Mesendoderm (in vitro differentiated cells): ENCODE measurements around the gene DNAJB12.

ENCODE experiments used
- DNase-seq: peaks from one replicate; pipeline ENCODE4 v3.0.0; 2013
- H2AK5ac ChIP-seq: 2 replicates; pipeline ENCODE4 v1.6.1; 2013; ENCODE audit warnings: low read length, inconsistent platforms
- H2BK120ac ChIP-seq: 2 replicates; pipeline ENCODE4 v1.6.1; 2013; ENCODE audit warnings: low read depth, mild to moderate bottlenecking, low read length, moderate library complexity, mixed read lengths
- H2BK15ac ChIP-seq: replicated peaks from 2 replicates; pipeline ENCODE4 v1.6.1; 2013; ENCODE audit warnings: low read depth, mild to moderate bottlenecking, moderate library complexity
- H2BK5ac ChIP-seq: 2 replicates; pipeline ENCODE4 v1.6.1; 2013; ENCODE audit warnings: low read length, inconsistent platforms
- H3K18ac ChIP-seq: 2 replicates; pipeline ENCODE4 v1.6.1; 2013; ENCODE audit warnings: mild to moderate bottlenecking, low read length, mixed read lengths
- H3K23ac ChIP-seq: one replicate; pipeline ENCODE4 v1.6.1; 2013; ENCODE audit warnings: low read length
- H3K27ac ChIP-seq: 2 replicates; pipeline ENCODE4 v1.5.1; 2013; ENCODE audit warnings: low read depth, mild to moderate bottlenecking, inconsistent platforms, low read length, moderate library complexity
- H3K27me3 ChIP-seq: 2 replicates; pipeline ENCODE4 v1.6.1; 2013; ENCODE audit warnings: low read length, control low read depth, mild to moderate bottlenecking, inconsistent platforms; ENCODE audit not compliant: insufficient read depth, poor library complexity
- H3K36me3 ChIP-seq: 2 replicates; pipeline ENCODE4 v1.6.1; 2013; ENCODE audit warnings: low read length, inconsistent platforms; ENCODE audit not compliant: control insufficient read depth, insufficient read depth
- H3K4ac ChIP-seq: one replicate; pipeline ENCODE4 v1.6.1; 2013; ENCODE audit warnings: low read depth, mild to moderate bottlenecking, low read length, moderate library complexity
- H3K4me1 ChIP-seq: 2 replicates; pipeline ENCODE4 v1.6.1; 2013; ENCODE audit warnings: low read depth, low read length, inconsistent platforms; ENCODE audit not compliant: control insufficient read depth
- H3K4me2 ChIP-seq: 2 replicates; pipeline ENCODE4 v1.6.1; 2013; ENCODE audit warnings: low read length
- H3K4me3 ChIP-seq: 2 replicates; pipeline ENCODE4 v1.5.1; 2013; ENCODE audit warnings: mild to moderate bottlenecking, low read length
- H3K56ac ChIP-seq: one replicate; pipeline ENCODE4 v1.6.1; 2013; ENCODE audit warnings: low read length
- H3K79me1 ChIP-seq: 2 replicates; pipeline ENCODE4 v1.6.1; 2013; ENCODE audit warnings: low read length, inconsistent platforms
- H3K79me2 ChIP-seq: 2 replicates; pipeline ENCODE4 v1.6.1; 2013; ENCODE audit warnings: mild to moderate bottlenecking, low read length; ENCODE audit not compliant: control insufficient read depth, insufficient read depth
- H3K9ac ChIP-seq: 2 replicates; pipeline ENCODE4 v1.6.1; 2013; ENCODE audit warnings: low read length, inconsistent platforms
- H4K5ac ChIP-seq: one replicate; pipeline ENCODE4 v1.6.1; 2013; ENCODE audit warnings: low read length
- H4K8ac ChIP-seq: one replicate; pipeline ENCODE4 v1.6.1; 2013; ENCODE audit warnings: low read depth, mild to moderate bottlenecking, control low read depth, low read length, moderate library complexity
- WGBS: extraction: QIAGEN DNeasy Blood & Tissue Kit; methylation state at CpG from one replicate; pipeline ENCODE4 v1.1.7; 2013; ENCODE audit warnings: low lambda C conversion rate, missing lambda C conversion rate; ENCODE audit not compliant: insufficient coverage; ENCODE audit errors: extremely low coverage; 5-methylcytosine and 5-hydroxymethylcytosine counted together

Gene DNAJB12

DNA sequence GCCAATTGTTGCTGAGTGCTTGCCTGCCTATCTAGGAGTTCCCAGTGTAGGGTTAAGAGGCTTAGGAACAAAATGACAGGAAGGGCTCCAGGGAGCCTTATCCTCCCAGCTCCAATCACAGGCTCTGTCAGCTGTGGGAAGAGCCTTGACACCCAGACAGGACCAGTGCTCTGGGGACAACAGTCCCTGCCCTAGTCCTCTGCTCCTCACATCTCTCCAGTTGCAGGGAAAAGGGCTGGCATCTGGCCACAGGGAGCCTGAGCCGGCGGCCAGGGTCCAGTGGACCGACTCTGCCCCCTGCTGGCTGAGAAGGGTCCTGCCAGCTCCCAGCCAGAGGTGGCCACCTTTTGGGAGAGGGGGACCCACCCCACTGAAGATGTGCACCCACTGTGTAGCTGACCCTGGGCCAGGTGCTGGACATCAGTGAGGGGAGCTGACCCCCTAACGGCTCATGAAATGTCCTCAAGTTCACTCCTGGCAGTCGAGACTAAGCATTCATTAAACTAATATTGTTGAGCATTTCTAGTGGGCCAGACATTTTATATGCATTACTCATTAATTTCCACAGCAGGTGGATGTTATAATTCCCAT, 17.6 kb downstream of the DNAJB12 start:
- Histone ChIP-seq H2BK5ac (no peak overlapping the region), H3K36me3 (peaks cover 7% of the 10 kb centered on the region), H3K56ac (no peak overlapping the region), H3K27me3 (no peaks in the 10 kb centered on the region), H3K4me3 (no peak overlapping the region), H3K4me2 (no peak overlapping the region), H4K5ac (no peak overlapping the region), H3K18ac (no peak overlapping the region), H4K8ac (no peak overlapping the region), H2BK15ac (no peak overlapping the region), H3K79me1 (no peaks in the 10 kb centered on the region), H2AK5ac (no peak overlapping the region), H3K79me2 (no peaks in the 10 kb centered on the region), H2BK120ac (no peak overlapping the region), H3K23ac (no peak overlapping the region), H3K4ac (no peak overlapping the region), H3K27ac (no peak overlapping the region), H3K4me1 (peaks cover 2% of the 10 kb centered on the region), H3K9ac (no peak overlapping the region)
- DNase-seq, result peak; percentile 63
- no CpG with 5 or more reads among the region's 5 CpGs for WGBS

DNA sequence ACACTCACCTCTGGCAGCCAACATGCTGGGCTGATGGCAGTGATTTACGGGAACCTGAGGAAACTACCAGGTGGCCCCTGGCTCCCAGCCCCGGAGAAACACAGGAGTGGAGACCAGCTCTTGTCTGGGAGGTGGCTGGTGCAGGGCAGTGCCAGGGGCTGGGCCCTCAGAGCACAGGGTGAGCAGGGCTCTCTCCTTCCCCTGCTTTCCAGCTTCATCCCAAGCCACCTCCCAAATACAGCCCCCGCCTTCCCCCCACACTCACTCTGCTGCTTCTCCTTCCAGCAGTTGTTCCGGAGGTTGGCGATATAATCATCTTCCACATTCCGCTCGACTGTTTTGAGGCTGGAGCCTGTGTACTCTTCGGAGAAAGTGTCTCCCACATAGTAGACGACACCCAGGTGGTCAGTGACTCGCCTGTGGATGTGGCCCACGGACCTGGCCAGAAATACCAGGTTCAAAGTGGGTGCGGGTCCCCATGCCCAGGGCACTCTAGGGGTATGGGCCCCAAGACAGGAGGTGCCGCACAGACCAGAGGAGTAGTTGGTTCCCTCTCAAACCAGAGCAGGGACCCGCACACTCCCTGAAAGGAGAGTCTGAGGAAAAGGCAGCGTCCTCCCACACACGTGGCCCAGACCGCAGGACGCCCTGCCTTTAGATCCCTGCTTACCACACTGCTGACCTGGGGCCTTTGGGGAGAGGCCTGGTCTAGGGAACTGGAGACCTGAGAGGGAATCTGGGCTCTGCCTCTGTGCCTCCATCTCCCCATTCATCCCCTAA, 18.3 kb downstream of the DNAJB12 start:
- Histone ChIP-seq H3K56ac (no peak overlapping the region), H3K4me3 (no peak overlapping the region), H2BK5ac (no peak overlapping the region), H3K9ac (no peak overlapping the region), H3K4me2 (no peak overlapping the region), H2AK5ac (no peak overlapping the region), H3K27me3 (no peaks in the 10 kb centered on the region), H3K4ac (no peak overlapping the region), H3K79me2 (no peaks in the 10 kb centered on the region), H3K79me1 (no peaks in the 10 kb centered on the region), H3K27ac (no peak overlapping the region), H4K8ac (no peak overlapping the region), H2BK15ac (no peak overlapping the region), H4K5ac (no peak overlapping the region), H3K36me3 (peaks cover 7% of the 10 kb centered on the region), H3K23ac (no peak overlapping the region), H3K4me1 (peaks cover 6% of the 10 kb centered on the region), H3K18ac (no peak overlapping the region), H2BK120ac (no peak overlapping the region)
- DNase-seq, result no peak
- WGBS, result no CpG with 5 or more reads among the region's 18 CpGs

DNA sequence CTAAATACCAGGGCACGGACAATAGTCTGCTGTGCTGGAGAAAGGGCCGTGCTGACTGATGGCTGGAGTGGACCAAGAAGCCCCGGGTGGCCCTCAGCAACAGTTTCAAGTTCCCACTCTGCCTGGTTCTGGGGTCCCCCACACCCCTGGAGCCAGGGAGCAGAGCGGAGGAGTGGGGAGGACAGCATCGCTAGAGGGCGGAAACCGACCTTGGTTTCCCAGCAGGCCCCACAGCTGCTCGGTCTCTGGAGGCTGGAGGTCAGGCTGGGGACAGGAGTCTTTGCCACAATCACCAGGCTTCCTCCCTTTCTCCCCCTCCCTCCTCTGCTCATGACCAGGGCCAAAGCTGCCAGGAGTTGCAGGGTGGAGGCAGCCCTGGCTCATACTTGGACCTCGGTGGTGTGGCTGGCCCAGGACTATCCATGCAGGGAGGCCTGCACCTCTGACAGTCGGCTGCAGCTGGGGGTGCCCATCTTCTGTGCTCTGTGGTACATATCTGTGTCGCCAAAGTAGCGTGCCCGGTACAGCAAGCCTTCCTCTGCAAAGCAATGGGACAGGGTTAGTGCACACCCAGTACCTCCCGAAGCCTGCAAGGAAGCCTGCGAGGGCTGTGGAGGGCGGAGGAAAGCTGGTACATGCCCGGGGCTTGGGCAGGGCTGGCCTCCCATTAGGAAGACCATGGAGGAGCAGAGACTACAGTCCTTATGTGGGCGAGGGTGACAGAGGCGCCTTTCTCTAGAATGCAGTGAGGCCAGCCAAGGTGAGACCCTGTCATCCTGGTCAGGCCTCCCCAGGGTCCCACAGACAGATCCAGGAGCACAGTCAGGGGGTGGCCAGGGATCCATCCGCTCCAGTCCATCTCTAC, 19.1 kb downstream of the DNAJB12 start:
- Histone ChIP-seq H3K27ac (no peak overlapping the region), H3K79me2 (no peaks in the 10 kb centered on the region)

DNA sequence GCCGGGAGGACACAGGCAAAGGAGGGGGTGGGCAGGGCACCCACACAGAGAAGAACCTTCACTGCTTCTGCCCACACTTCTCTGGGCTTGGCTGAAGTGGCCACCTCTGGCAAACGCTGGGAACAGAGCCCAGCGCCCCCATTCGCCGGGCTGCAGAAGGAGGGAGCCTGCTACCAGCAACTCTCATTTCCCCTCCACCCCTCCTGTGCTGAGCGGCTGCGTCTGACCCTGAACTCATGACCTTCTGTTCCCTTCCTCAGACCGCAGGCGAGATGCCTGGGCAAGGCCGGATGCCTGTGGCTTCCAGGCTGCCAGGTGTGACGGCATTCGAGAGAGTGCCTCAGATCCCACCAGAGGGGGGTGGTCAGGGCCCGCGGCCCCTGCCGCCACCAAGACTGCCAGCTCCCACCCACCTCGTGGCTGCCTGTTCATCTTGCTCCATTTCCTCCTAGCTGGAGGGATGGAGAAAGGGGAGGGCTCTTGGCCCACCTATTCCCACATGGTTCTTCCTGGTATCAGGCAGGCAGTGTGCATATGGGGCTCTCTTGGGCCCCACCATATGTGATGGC, 19.8 kb downstream of the DNAJB12 start:
- Histone ChIP-seq H2BK5ac (no peak overlapping the region), H3K4ac (no peak overlapping the region), H3K9ac (no peak overlapping the region), H3K4me1 (peaks cover 9% of the 10 kb centered on the region), H2BK120ac (no peak overlapping the region), H4K5ac (no peak overlapping the region), H3K27me3 (no peaks in the 10 kb centered on the region), H2AK5ac (no peak overlapping the region), H3K79me2 (no peaks in the 10 kb centered on the region), H3K18ac (no peak overlapping the region), H3K4me2 (no peak overlapping the region), H4K8ac (no peak overlapping the region), H3K4me3 (no peak overlapping the region), H3K36me3 (peaks cover 7% of the 10 kb centered on the region), H2BK15ac (no peak overlapping the region), H3K56ac (no peak overlapping the region), H3K79me1 (no peaks in the 10 kb centered on the region), H3K23ac (no peak overlapping the region), H3K27ac (no peak overlapping the region)
- no CpG with 5 or more reads among the region's 16 CpGs for WGBS
- no peak for DNase-seq

More for the DNA sequence above, 19.1 kb downstream of the DNAJB12 start:
- Histone ChIP-seq H2BK120ac (no peak overlapping the region), H3K18ac (no peak overlapping the region), H3K4me2 (no peak overlapping the region), H2BK5ac (no peak overlapping the region), H3K56ac (no peak overlapping the region), H3K36me3 (peaks cover 7% of the 10 kb centered on the region), H3K23ac (no peak overlapping the region), H2BK15ac (no peak overlapping the region), H3K4ac (no peak overlapping the region), H4K8ac (no peak overlapping the region), H3K9ac (no peak overlapping the region), H3K79me1 (no peaks in the 10 kb centered on the region), H3K4me1 (peaks cover 9% of the 10 kb centered on the region), H2AK5ac (no peak overlapping the region), H3K27me3 (no peaks in the 10 kb centered on the region), H3K4me3 (no peak overlapping the region), H4K5ac (no peak overlapping the region)
- no CpG with 5 or more reads among the region's 20 CpGs for WGBS
- DNase-seq, result no peak

DNA sequence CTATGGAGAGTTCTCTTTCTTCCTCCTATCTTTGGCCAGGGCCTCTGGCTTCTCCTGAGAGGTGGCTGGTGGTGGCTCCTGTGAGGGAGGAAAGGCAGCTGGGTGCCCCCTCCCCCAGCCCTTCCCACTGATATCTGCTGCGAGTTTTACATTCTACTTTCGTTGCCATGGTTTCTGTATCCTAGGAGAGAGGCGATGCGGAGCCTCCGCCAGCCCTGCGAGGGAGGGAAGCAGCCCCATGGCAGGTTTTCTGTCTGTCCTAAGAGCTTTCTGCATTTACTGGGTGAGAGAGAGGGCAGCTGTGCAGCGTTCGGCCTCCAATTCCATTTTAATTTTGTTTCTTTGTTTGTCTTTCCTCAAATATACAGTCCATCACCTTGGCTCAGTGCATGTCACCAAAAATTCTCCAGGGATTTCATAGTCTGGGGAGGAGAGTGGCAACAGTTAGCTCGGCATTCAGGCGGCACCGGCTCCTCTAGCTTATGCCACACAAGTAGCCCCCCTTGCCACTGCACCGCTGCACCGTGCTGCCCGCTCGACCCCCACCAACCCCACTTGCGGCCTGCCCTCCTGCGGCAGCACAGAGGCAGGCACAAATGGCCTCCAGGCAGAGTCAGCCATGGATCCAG, 20.4 kb downstream of the DNAJB12 start:
- Histone ChIP-seq H3K4me1 (peaks cover 9% of the 10 kb centered on the region), H4K8ac (no peak overlapping the region), H2AK5ac (no peak overlapping the region), H2BK120ac (no peak overlapping the region), H3K4me3 (no peak overlapping the region), H3K36me3 (peaks cover 7% of the 10 kb centered on the region), H3K56ac (no peak overlapping the region), H3K18ac (no peak overlapping the region), H3K79me1 (no peaks in the 10 kb centered on the region), H3K27me3 (no peaks in the 10 kb centered on the region), H3K4me2 (no peak overlapping the region), H2BK15ac (no peak overlapping the region), H3K23ac (no peak overlapping the region), H3K9ac (no peak overlapping the region), H4K5ac (no peak overlapping the region), H3K4ac (no peak overlapping the region), H3K79me2 (no peaks in the 10 kb centered on the region), H2BK5ac (no peak overlapping the region), H3K27ac (no peak overlapping the region)
- DNase-seq, result peak; percentile 95
- whole genome bisulfite sequencing, result no CpG with 5 or more reads among the region's 17 CpGs
